Endothelial cell of umbilical vein (primary cell): ENCODE data around the gene HNRNPM. TPM values are rescaled to one million over a fixed set of nuclear protein-coding genes. Genes with fewer than 3 reads are reported as not detected.

Experiments
- BruUV-seq: library from RNA; stranded (reverse); fragments of 400-500 nt; replicated peaks from 2 replicates; lab custom pipeline; 2021; lab: Mats Ljungman, UMichigan
- CTCF ChIA-PET: fragments of 300-600, 350-600 bp; sonication (Branson Sonifier 250); formaldehyde crosslinking; loops from one replicate; lab custom pipeline; 2021; ENCODE audit warnings: antibody characterized with exemption, inconsistent platforms; lab: Charles Lee
- POLR2A ChIA-PET: fragments of 300-600, 350-600 bp; sonication (Branson Sonifier 250); formaldehyde crosslinking; loops from one replicate; lab custom pipeline; 2021; ENCODE audit warnings: antibody characterized with exemption, inconsistent platforms; lab: Charles Lee
- DNase-seq: peaks from one replicate; pipeline ENCODE4 v3.0.0-alpha.2; 2011; ENCODE audit warnings: low read depth, low spot score
- FAIRE-seq: peaks from 2 replicates; lab custom pipeline; 2011; peaks lifted over from hg19 to GRCh38; lab: Jason Lieb, UNC
- H2AFZ ChIP-seq: 2 replicates; pipeline ENCODE4 v1.6.0; 2012; ENCODE audit warnings: low read depth, low read length, control low read depth, inconsistent platforms
- H3K27ac ChIP-seq: 2 replicates; pipeline ENCODE4 v1.5.1; 2011; ENCODE audit warnings: low read depth, mild to moderate bottlenecking, control low read depth, low read length, moderate library complexity; ENCODE audit not compliant: insufficient read depth
- H3K27me3 ChIP-seq, 2 experiments: 2 replicates each; pipeline versions ENCODE4 v1.6.0 to v1.6.1; 2011; ENCODE audit warnings: low read length in 2 of 2, mixed read lengths in 1 of 2; ENCODE audit not compliant: control insufficient read depth in 2 of 2, insufficient read depth in 2 of 2
- H3K36me3 ChIP-seq, 2 experiments: 2 replicates in 1 of 2; 3 replicates in 1 of 2; pipeline ENCODE4 v1.5.1; 2011; ENCODE audit warnings: low read length in 2 of 2, mild to moderate bottlenecking in 1 of 2, moderate library complexity in 1 of 2; ENCODE audit not compliant: control insufficient read depth in 2 of 2, insufficient read depth in 2 of 2; ENCODE audit errors: extremely low read depth in 1 of 2
- H3K4me1 ChIP-seq: 3 replicates; pipeline ENCODE4 v1.5.1; 2011; ENCODE audit warnings: mild to moderate bottlenecking, low read length; ENCODE audit not compliant: control insufficient read depth, insufficient read depth; ENCODE audit errors: extremely low read depth
- H3K4me2 ChIP-seq: 2 replicates; pipeline ENCODE4 v1.6.1; 2011; ENCODE audit warnings: low read length, control low read depth, mixed read lengths; ENCODE audit not compliant: insufficient read depth
- H3K4me3 ChIP-seq, 3 experiments: fragments of 200-600 bp in 1 of 3; sonication (generic), shearing (Covaris generic) in 1 of 3; replicated peaks in 1 of 3; 2 replicates each; pipeline ENCODE4 v1.5.1; 2011 to 2016; ENCODE audit warnings: control low read depth in 3 of 3, low read length in 3 of 3, mild to moderate bottlenecking in 2 of 3, inconsistent platforms in 1 of 3, low read depth in 1 of 3, moderate library complexity in 1 of 3; ENCODE audit not compliant: insufficient read depth in 1 of 3
- H3K79me2 ChIP-seq: 2 replicates; pipeline ENCODE4 v1.6.0; 2012; ENCODE audit warnings: low read length, inconsistent platforms; ENCODE audit not compliant: control insufficient read depth, insufficient read depth
- H3K9ac ChIP-seq: replicated peaks from 2 replicates; pipeline ENCODE3; 2011; ENCODE audit warnings: low read length, control low read depth; ENCODE audit not compliant: insufficient read depth; ENCODE audit errors: extremely low read depth
- H3K9me1 ChIP-seq: replicated peaks from 3 replicates; pipeline ENCODE4 v1.6.0; 2011; ENCODE audit warnings: mild to moderate bottlenecking, low read length; ENCODE audit not compliant: control insufficient read depth, insufficient read depth; ENCODE audit errors: extremely low read depth
- H3K9me3 ChIP-seq: replicated peaks from 2 replicates; pipeline ENCODE4 v1.5.1; 2012; ENCODE audit warnings: low read length, inconsistent platforms; ENCODE audit not compliant: control insufficient read depth, insufficient read depth
- H4K20me1 ChIP-seq: replicated peaks from 2 replicates; pipeline ENCODE3; 2011; ENCODE audit warnings: mild to moderate bottlenecking, low read length; ENCODE audit not compliant: control insufficient read depth, insufficient read depth; ENCODE audit errors: extremely low read depth
- CTCF ChIP-seq, 2 donors: IDR thresholded peaks; 1 replicate in 1 of 2; 2 replicates in 1 of 2; pipeline ENCODE4 v1.5.1; 2011; ENCODE audit warnings: low read length in 2 of 2, mild to moderate bottlenecking in 2 of 2, moderate library complexity in 2 of 2, control low read depth in 1 of 2, inconsistent platforms in 1 of 2, low read depth in 1 of 2; ENCODE audit not compliant: insufficient read depth in 1 of 2; ENCODE audit errors: extremely low read depth in 1 of 2
- GATA2 ChIP-seq: IDR thresholded peaks from 2 replicates; pipeline ENCODE4 v1.7.0; 2011; ENCODE audit warnings: low read depth, mild to moderate bottlenecking, moderate library complexity, mixed read lengths, low read length; ENCODE audit not compliant: insufficient read length, insufficient read depth
- MAX ChIP-seq: IDR thresholded peaks from 2 replicates; pipeline ENCODE4 v1.6.1; 2011; ENCODE audit not compliant: insufficient read depth, insufficient read length
- POLR2A ChIP-seq: IDR thresholded peaks from 2 replicates; pipeline ENCODE4 v1.6.1; 2012; ENCODE audit warnings: low read depth, mild to moderate bottlenecking, control low read depth, low read length
- POLR2AphosphoS5 ChIP-seq: IDR thresholded peaks from 2 replicates; pipeline ENCODE4 v1.6.1; 2012; ENCODE audit warnings: low read depth, mild to moderate bottlenecking, control low read depth, low read length, moderate library complexity; ENCODE audit not compliant: insufficient read depth
- dilution Hi-C: fragments of 300-500 bp; cut with MboI; formaldehyde crosslinking; loops from one replicate; pipeline ENCODE4 v1.15.0; 2019; ENCODE audit warnings: low sequenced_read_pairs; ENCODE audit not compliant: extremely low pct_ligation_motif_present
- intact Hi-C: fragments of 100-400 bp; cut with micrococcal nuclease; formaldehyde crosslinking; loops from one replicate; pipeline ENCODE4 v1.10.0; 2022
- polyA plus RNA-seq, 4 experiments: library from polyadenylated mRNA; depleted of rRNA in 3 of 4; stranded (reverse) in 3 of 4; unstranded in 1 of 4; fragments of >200 nt; gene quantifications; 2 replicates each; pipeline versions ENCODE4 v1.2.1 to v1.2.3, GENCODE V29; 2011 to 2012; ENCODE audit warnings: missing spikeins in 1 of 4
- total RNA-seq: library from RNA; stranded (reverse); gene quantifications from 2 replicates; pipeline ENCODE4 v1.2.3, GENCODE V29; 2021

HNRNPM gene
- total and polyA plus RNA-seq, 2 donors (not counting 3 experiments of a cell fraction or from before 2014, with no cell fraction given) = 244 to 301 TPM

- Histone ChIP-seq H3K36me3 (no peaks in the 10 kb centered on the region), H3K27me3 (no peaks in the 10 kb centered on the region), H3K4me2 (no peak overlapping the region), H3K4me1 (no peaks in the 10 kb centered on the region), H3K79me2 (no peaks in the 10 kb centered on the region), H3K4me3 (no peak overlapping the region), H3K9me1 (no peaks in the 10 kb centered on the region), H3K9me3 (no peaks in the 10 kb centered on the region), H3K9ac (no peak overlapping the region), H4K20me1 (no peaks in the 10 kb centered on the region), H3K27ac (no peak overlapping the region), H2AFZ (no peak overlapping the region)
- BruUV-seq = no TSS peak
- no peak for DNase-seq
- ChIA-PET POLR2A (no interaction called here), CTCF (no interaction called here)
- TF ChIP-seq GATA2 (no peak), MAX (no peak), POLR2AphosphoS5 (no peak), CTCF (IDR thresholded peaks at IDR 0.05; ENCODE audit: extremely low read depth in 1 of 2, insufficient read depth in 1 of 2, low read depth in 1 of 2, low read length in 2 of 2) (no peak), POLR2A (no peak)
- dilution Hi-C loops = no loop called here
- no peak for FAIRE-seq
- intact Hi-C loops = no loop called here
Measured at GRCh38 chr19:8537099-8537498, 92.3 kb downstream of the HNRNPM start.

Other genes starting within 250 kb of the HNRNPM start
- gene CERS4, start 235.6 kb upstream of the HNRNPM start, total RNA-seq = 2.5 and 4.9 TPM in 2 replicates
- gene CERS4, start 235.6 kb upstream of the HNRNPM start, polyA plus RNA-seq = 7.7 and 9.9 TPM in 2 replicates
- 84.9 and 86.7 TPM in 2 replicates for gene CD320, start 136.6 kb upstream of the HNRNPM start, total RNA-seq
- gene CD320, start 136.6 kb upstream of the HNRNPM start, polyA plus RNA-seq = 190 and 255 TPM in 2 replicates
- 60.2 and 62.0 TPM in 2 replicates for gene NDUFA7, start 123.6 kb upstream of the HNRNPM start, total RNA-seq
- gene NDUFA7, start 123.6 kb upstream of the HNRNPM start, polyA plus RNA-seq = 169 and 196 TPM in 2 replicates
- 1,555 and 1,664 TPM in 2 replicates for gene RPS28, start 123.5 kb upstream of the HNRNPM start, total RNA-seq
- 865 and 990 TPM in 2 replicates for gene RPS28, start 123.5 kb upstream of the HNRNPM start, polyA plus RNA-seq
- gene KANK3, start 101.7 kb upstream of the HNRNPM start, total RNA-seq = 26.3 and 30.0 TPM in 2 replicates
- gene KANK3, start 101.7 kb upstream of the HNRNPM start, polyA plus RNA-seq = 22.1 and 25.0 TPM in 2 replicates
- 3.9 and 4.6 TPM in 2 replicates for gene ANGPTL4, start 80.8 kb upstream of the HNRNPM start, total RNA-seq
- gene ANGPTL4, start 80.8 kb upstream of the HNRNPM start, polyA plus RNA-seq = 14.1 and 18.5 TPM in 2 replicates
- gene RAB11B, start 54.6 kb upstream of the HNRNPM start, total RNA-seq = 92.2 and 99.8 TPM in 2 replicates
- gene RAB11B, start 54.6 kb upstream of the HNRNPM start, polyA plus RNA-seq = 74.1 and 80.0 TPM in 2 replicates
- gene MARCHF2, start 31.7 kb upstream of the HNRNPM start, total RNA-seq = 40.1 and 43.5 TPM in 2 replicates
- 91.9 and 130 TPM in 2 replicates for gene MARCHF2, start 31.7 kb upstream of the HNRNPM start, polyA plus RNA-seq
- gene PRAM1, start 57.7 kb downstream of the HNRNPM start, total RNA-seq = 0.31 TPM in 1 of 2 replicates, not detected in the other
- gene PRAM1, start 57.7 kb downstream of the HNRNPM start, polyA plus RNA-seq = 0.14 TPM in 1 of 2 replicates, not detected in the other
- gene ZNF414, start 69.2 kb downstream of the HNRNPM start, total RNA-seq = 14.5 and 20.6 TPM in 2 replicates
- 10.6 and 11.6 TPM in 2 replicates for gene ZNF414, start 69.2 kb downstream of the HNRNPM start, polyA plus RNA-seq
- gene MYO1F, start 132.5 kb downstream of the HNRNPM start, total RNA-seq = 0.07 and 0.22 TPM in 2 replicates
- 0.25 and 0.39 TPM in 2 replicates for gene MYO1F, start 132.5 kb downstream of the HNRNPM start, polyA plus RNA-seq
- 17.4 and 18.9 TPM in 2 replicates for gene ADAMTS10, start 165.7 kb downstream of the HNRNPM start, total RNA-seq
- gene ADAMTS10, start 165.7 kb downstream of the HNRNPM start, polyA plus RNA-seq = 15.8 and 19.6 TPM in 2 replicates
- gene NFILZ, start 185.7 kb downstream of the HNRNPM start, total RNA-seq = not detected in 2 replicates
- gene NFILZ, start 185.7 kb downstream of the HNRNPM start, polyA plus RNA-seq = not detected in 2 replicates